Ovary (tissue), 3 donors: ENCODE results near the gene SLC29A1.

Experiments used
- CTCF ChIP-seq, 3 donors: fragments of 450-650 bp in 2 of 3; fragments of 200-600 bp in 1 of 3; IDR thresholded peaks; one replicate each; pipeline versions ENCODE4 v1.5.1 to v1.8.0; 2016 to 2022; ENCODE audit warnings: antibody characterized with exemption in 3 of 3, mild to moderate bottlenecking in 1 of 3
- POLR2A ChIP-seq: fragments of 450-650 bp; IDR thresholded peaks from one replicate; pipeline ENCODE4 v1.6.1; 2017; ENCODE audit warnings: antibody characterized with exemption, mild to moderate bottlenecking, moderate library complexity
- donor health status: DM: no; HTN: no; CAD: no.

GRCh38 chr6:44228836-44229235 is 5.4 kb downstream of the SLC29A1 start:
- TF ChIP-seq POLR2A (no peak), CTCF (IDR thresholded peaks at IDR 0.05) (no peak)
